ENCODE measurements around the gene PNKD. TPM values are rescaled to one million over a fixed set of nuclear protein-coding genes. Genes with fewer than 3 reads are reported as not detected.

Gene PNKD
- total RNA-seq, 2 experiments from 2014 or later, result 30.1 to 31.8 TPM

GRCh38 chr2:218329826-218330593, 59.7 kb downstream of the PNKD start:
- H3K27ac Mint-ChIP-seq, result no peak overlapping the region

DNA sequence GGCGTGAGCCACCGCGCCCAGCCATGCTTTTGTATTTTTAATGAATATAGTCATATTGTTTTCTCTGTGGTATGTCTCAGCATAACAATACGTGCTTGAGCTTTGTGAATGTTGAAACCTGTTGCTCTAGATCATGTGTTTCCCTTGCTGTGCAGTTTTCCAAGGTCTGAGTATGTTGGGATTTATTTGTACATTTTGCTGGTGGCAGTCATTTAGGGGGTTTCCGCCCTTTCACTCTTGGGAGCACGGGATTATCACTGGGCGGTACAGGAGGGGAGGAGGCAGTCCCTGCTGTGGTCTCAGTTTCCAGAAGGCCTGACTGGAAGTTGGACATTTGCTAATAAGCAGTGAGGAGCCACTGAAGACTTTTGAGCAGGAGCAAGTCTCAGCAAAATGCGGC, 61.4 kb downstream of the PNKD start:
- no peaks in the 10 kb centered on the region for H3K36me3 Mint-ChIP-seq (ENCODE audit: low read depth)
- H3K27ac Mint-ChIP-seq, result no peak overlapping the region
- H3K27me3 Mint-ChIP-seq, result no peaks in the 10 kb centered on the region
- no peak overlapping the region for H3K4me3 Mint-ChIP-seq
- ChIA-PET CTCF (interaction anchor here (1.3 kb wide), 2 partner anchors 24 to 25 kb away, joined by 3 to 4 read pairs; partner anchors contain the start of gene CATIP), POLR2A (no interaction called here)
- H3K4me1 Mint-ChIP-seq, result peaks cover 8% of the 10 kb centered on the region
- no peak for DNase-seq
- H3K9me3 Mint-ChIP-seq, result no peaks in the 10 kb centered on the region

More at GRCh38 chr2:218329826-218330593, 59.7 kb downstream of the PNKD start:
- ChIA-PET POLR2A (no interaction called here), CTCF (no interaction called here)
- Mint-ChIP-seq H3K4me1 (peaks cover 8% of the 10 kb centered on the region), H3K4me3 (no peak overlapping the region), H3K9me3 (no peaks in the 10 kb centered on the region), H3K27me3 (peaks cover 7% of the 10 kb centered on the region), H3K36me3 (ENCODE audit: low read depth) (no peaks in the 10 kb centered on the region)
- no peak for DNase-seq

DNA sequence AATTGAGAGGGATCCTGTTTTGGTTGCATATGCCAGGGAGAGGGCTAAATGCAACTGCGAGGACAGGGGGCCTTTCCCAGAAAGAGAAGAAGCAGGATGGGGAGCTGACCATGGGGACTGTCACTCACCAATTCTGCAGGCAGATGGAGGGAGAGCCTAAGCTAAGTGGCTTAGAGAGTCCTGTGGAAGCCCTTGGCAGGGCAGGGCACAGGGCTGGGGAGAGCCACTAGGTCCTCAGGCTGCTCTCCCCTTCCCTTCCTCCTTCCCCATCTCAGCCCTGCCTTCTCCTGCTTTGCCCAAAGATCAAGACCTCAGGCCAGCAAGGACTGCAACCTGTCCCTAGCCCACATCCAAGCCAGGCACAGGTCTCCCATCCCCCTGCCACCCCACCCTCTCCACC, 62.0 kb downstream of the PNKD start:
- Mint-ChIP-seq H3K9me3 (no peaks in the 10 kb centered on the region), H3K36me3 (ENCODE audit: low read depth) (no peaks in the 10 kb centered on the region), H3K4me3 (no peak overlapping the region), H3K27me3 (no peaks in the 10 kb centered on the region), H3K4me1 (peaks cover 8% of the 10 kb centered on the region), H3K27ac (no peak overlapping the region)
- ChIA-PET POLR2A (interaction anchor here (0.8 kb wide), 1 partner anchor 13 kb away, joined by 3 read pairs; no protein-coding TSS in a partner anchor), CTCF (interaction anchor here (1.3 kb wide), 2 partner anchors 23 to 24 kb away, joined by 3 to 4 read pairs; partner anchors contain the start of gene CATIP)
- DNase-seq, result no peak

DNA sequence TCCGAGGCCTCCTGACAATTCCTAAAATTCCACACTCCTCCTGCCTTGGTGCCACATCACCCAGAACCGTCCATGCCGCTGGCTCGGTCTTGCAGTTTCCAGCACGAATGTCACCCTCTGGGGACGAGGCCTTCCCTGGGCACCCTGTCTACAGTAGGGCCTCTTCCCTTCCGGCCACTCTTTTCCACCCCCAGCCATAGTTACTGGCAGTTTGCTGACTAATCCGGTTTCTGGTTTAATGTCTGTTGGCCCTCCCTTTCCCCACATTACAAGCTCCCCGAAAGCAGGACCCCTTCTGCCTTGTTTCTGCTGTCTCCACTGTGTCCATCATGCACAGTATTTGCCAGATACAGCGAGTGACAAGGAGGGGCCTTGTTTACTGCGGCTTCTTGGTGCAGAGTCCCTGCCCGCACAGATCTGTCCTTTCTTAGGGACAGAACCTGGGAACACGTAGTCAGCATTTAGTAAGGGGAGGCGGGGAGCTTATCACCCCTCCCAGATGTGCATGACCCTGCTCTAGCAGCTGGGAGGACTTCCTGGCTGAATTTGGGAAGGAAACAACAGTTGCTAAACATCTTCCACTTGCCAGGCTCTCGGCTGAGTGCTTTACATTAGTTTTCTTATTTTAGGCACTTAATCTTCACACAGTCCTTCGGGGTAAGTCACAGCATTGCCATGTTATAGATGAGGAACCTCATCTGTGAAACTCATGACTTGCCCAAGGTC, 62.8 kb downstream of the PNKD start:
- CTCF ChIA-PET, result interaction anchor here (1.3 kb wide), 1 partner anchor 22 kb away, joined by 4 read pairs; no protein-coding TSS in a partner anchor
- Mint-ChIP-seq H3K4me1 (peaks cover 8% of the 10 kb centered on the region), H3K4me3 (no peak overlapping the region), H3K9me3 (no peaks in the 10 kb centered on the region), H3K36me3 (ENCODE audit: low read depth) (no peaks in the 10 kb centered on the region), H3K27me3 (no peaks in the 10 kb centered on the region), H3K27ac (no peak overlapping the region)
- POLR2A ChIA-PET, result interaction anchor here (0.8 kb wide), 1 partner anchor 12 kb away, joined by 3 read pairs; no protein-coding TSS in a partner anchor
- no peak for DNase-seq

- Mint-ChIP-seq H3K4me3 (no peak overlapping the region), H3K36me3 (ENCODE audit: low read depth) (no peaks in the 10 kb centered on the region), H3K9me3 (no peaks in the 10 kb centered on the region), H3K27me3 (no peaks in the 10 kb centered on the region), H3K27ac (no peak overlapping the region), H3K4me1 (peaks cover 8% of the 10 kb centered on the region)
- no peak for DNase-seq
- ChIA-PET CTCF (interaction anchor here (0.7 kb wide), 1 partner anchor 26 kb away, joined by 3 read pairs; no protein-coding TSS in a partner anchor), POLR2A (no interaction called here)
Observed at GRCh38 chr2:218334531-218334930, 64.2 kb downstream of the PNKD start.

DNA sequence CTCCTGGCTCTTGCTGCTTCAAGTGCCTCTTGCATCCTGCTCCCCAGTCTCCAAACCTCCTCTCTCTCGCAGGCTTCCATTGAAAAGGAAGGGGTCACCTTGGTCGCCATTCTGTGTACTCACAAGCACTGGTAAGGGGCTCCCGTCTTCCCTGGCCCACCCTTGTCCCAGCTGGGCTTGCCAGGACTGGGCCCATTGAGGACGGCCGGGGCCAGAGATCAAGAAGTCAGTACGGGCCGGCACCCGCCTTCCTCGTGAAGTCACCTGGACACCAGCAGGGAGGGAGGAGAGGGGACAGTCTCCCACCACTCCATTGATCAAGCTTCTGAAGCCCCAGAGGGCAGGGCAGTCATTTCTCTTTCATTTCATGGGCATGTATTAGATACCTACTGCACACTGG, 70.3 kb downstream of the PNKD start:
- Mint-ChIP-seq H3K4me3 (no peak overlapping the region), H3K36me3 (ENCODE audit: low read depth) (no peaks in the 10 kb centered on the region), H3K9me3 (no peaks in the 10 kb centered on the region), H3K27ac (no peak overlapping the region), H3K27me3 (no peaks in the 10 kb centered on the region), H3K4me1 (no peaks in the 10 kb centered on the region)
- ChIA-PET POLR2A (no interaction called here), CTCF (no interaction called here)
- no peak for DNase-seq

- no peak overlapping the region for H3K27ac Mint-ChIP-seq
- no peak for DNase-seq
- H3K36me3 Mint-ChIP-seq (ENCODE audit: low read depth), result no peaks in the 10 kb centered on the region
- H3K4me1 Mint-ChIP-seq, result no peaks in the 10 kb centered on the region
- no peaks in the 10 kb centered on the region for H3K9me3 Mint-ChIP-seq
- no peaks in the 10 kb centered on the region for H3K27me3 Mint-ChIP-seq
- POLR2A ChIA-PET, result no interaction called here
- no peak overlapping the region for H3K4me3 Mint-ChIP-seq
- CTCF ChIA-PET, result no interaction called here
Observed at GRCh38 chr2:218341381-218341780, 71.1 kb downstream of the PNKD start.

DNA sequence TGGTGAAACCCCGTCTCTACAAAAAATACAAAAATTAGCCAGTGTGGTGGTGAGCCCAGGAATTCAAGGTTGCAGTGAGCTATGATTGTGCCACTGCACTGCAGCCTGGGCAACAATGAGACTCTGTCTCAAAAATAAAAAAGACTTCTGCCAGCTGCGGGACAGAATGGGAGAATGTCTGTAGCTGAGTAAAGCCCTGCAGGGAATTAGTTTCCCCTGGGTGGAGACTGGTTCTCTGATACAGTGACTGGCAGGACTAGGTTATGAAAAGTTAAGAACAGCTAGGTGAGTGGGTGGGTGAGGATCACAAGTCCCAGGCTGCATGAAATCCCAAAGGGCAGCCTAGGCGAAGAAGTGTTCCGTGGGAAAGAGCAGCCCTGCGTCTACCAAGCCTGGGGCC, 72.5 kb downstream of the PNKD start:
- no peaks in the 10 kb centered on the region for H3K27me3 Mint-ChIP-seq
- H3K36me3 Mint-ChIP-seq (ENCODE audit: low read depth), result no peaks in the 10 kb centered on the region
- no peaks in the 10 kb centered on the region for H3K4me1 Mint-ChIP-seq
- no peaks in the 10 kb centered on the region for H3K9me3 Mint-ChIP-seq
- POLR2A ChIA-PET, result no interaction called here
- H3K4me3 Mint-ChIP-seq, result no peak overlapping the region
- CTCF ChIA-PET, result interaction anchor here (3.7 kb wide), 1 partner anchor 14 kb away, joined by 20 read pairs; the partner anchor contains the start of gene CATIP
- DNase-seq, result no peak
- no peak overlapping the region for H3K27ac Mint-ChIP-seq

- CTCF ChIA-PET, result interaction anchor here (3.7 kb wide), 1 partner anchor 13 kb away, joined by 20 read pairs; the partner anchor contains the start of gene CATIP
- DNase-seq, result no peak
- Mint-ChIP-seq H3K27me3 (no peaks in the 10 kb centered on the region), H3K4me1 (no peaks in the 10 kb centered on the region), H3K27ac (no peak overlapping the region), H3K9me3 (no peaks in the 10 kb centered on the region), H3K4me3 (no peak overlapping the region), H3K36me3 (ENCODE audit: low read depth) (no peaks in the 10 kb centered on the region)
- POLR2A ChIA-PET, result no interaction called here
Observed at GRCh38 chr2:218343591-218343990, 73.3 kb downstream of the PNKD start.

- Mint-ChIP-seq H3K4me1 (no peaks in the 10 kb centered on the region), H3K27me3 (no peaks in the 10 kb centered on the region), H3K36me3 (ENCODE audit: low read depth) (no peaks in the 10 kb centered on the region), H3K9me3 (no peaks in the 10 kb centered on the region), H3K27ac (no peak overlapping the region), H3K4me3 (no peak overlapping the region)
- ChIA-PET CTCF (interaction anchor here (3.7 kb wide), 1 partner anchor 12 kb away, joined by 20 read pairs; the partner anchor contains the start of gene CATIP), POLR2A (no interaction called here)
- no peak for DNase-seq
Observed at GRCh38 chr2:218344090-218344754, 73.9 kb downstream of the PNKD start.

DNA sequence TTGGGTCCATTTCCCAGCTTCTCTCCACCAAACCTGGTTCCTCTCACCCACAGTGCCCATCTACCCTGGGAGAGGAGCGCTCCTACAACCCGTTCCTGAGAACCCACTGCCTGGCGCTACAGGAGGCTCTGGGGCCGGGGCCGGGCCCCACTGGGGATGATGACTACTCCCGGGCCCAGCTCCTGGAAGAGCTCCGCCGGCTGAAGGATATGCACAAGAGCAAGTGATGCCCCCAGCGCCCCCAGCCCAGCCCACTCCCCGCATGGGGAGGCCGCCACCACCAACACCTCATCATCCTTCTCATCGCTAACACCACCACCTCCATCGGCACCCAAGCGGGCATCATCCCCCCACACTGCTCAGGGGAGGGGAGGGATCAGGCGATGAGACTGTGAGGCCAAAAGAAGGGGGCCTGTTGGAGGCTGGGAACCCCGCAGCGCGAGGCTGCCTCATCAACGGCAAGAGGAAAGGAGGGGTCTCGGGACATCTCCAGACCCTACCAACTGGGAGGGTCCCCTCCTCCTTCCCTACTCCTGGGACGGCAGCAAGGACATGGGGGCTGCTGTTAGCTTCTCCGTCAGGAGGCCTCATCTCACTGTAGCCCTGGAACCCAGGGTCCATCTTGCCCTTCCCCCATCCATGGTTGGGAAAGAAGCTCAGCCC, 74.6 kb downstream of the PNKD start:
- POLR2A ChIA-PET, result interaction anchor here (0.6 kb wide), 1 partner anchor 13 kb away, joined by 3 read pairs; no protein-coding TSS in a partner anchor

GRCh38 chr2:218345491-218346236, 75.3 kb downstream of the PNKD start:
- H3K4me1 Mint-ChIP-seq, result no peaks in the 10 kb centered on the region
- ChIA-PET POLR2A (interaction anchor here (0.6 kb wide), 1 partner anchor 13 kb away, joined by 3 read pairs; no protein-coding TSS in a partner anchor), CTCF (interaction anchor here (3.7 kb wide), 1 partner anchor 11 kb away, joined by 20 read pairs; the partner anchor contains the start of gene CATIP)
- H3K4me3 Mint-ChIP-seq, result no peak overlapping the region
- H3K36me3 Mint-ChIP-seq (ENCODE audit: low read depth), result no peaks in the 10 kb centered on the region
- H3K9me3 Mint-ChIP-seq, result peaks cover 3% of the 10 kb centered on the region
- no peaks in the 10 kb centered on the region for H3K27me3 Mint-ChIP-seq
- no peak overlapping the region for H3K27ac Mint-ChIP-seq
- DNase-seq, result no peak

More for the DNA sequence above, 74.6 kb downstream of the PNKD start:
- Mint-ChIP-seq H3K27ac (no peak overlapping the region), H3K4me3 (no peak overlapping the region), H3K4me1 (no peaks in the 10 kb centered on the region), H3K27me3 (no peaks in the 10 kb centered on the region), H3K9me3 (peaks cover 3% of the 10 kb centered on the region), H3K36me3 (ENCODE audit: low read depth) (no peaks in the 10 kb centered on the region)
- DNase-seq, result no peak
- CTCF ChIA-PET, result interaction anchor here (3.7 kb wide), 1 partner anchor 12 kb away, joined by 20 read pairs; the partner anchor contains the start of gene CATIP
